Transverse colon (tissue), 4 donors: ENCODE results near the gene UBE2E2. TPM values are rescaled to one million over a fixed set of nuclear protein-coding genes. Genes with fewer than 3 reads are reported as not detected.

Experiments
- DNase-seq: peaks from one replicate; pipeline ENCODE4 v3.0.0-alpha.2; 2019
- H3K27ac ChIP-seq, 4 donors: fragments of 200-600 bp; sonication (generic); 2 replicates each; pipeline ENCODE4 v1.5.1; 2016 to 2018; ENCODE audit warnings: inconsistent platforms in 4 of 4
- H3K27me3 ChIP-seq: fragments of 200-600 bp; sonication (generic); 2 replicates; pipeline ENCODE4 v1.5.1; 2017; ENCODE audit warnings: inconsistent platforms
- H3K36me3 ChIP-seq, 4 donors: fragments of 200-600 bp; sonication (generic); 2 replicates each; pipeline ENCODE4 v1.5.1; 2017 to 2019; ENCODE audit warnings: inconsistent platforms in 4 of 4
- H3K4me1 ChIP-seq, 4 donors: fragments of 200-600 bp; sonication (generic); 2 replicates each; pipeline ENCODE4 v1.5.1; 2017 to 2020; ENCODE audit warnings: inconsistent platforms in 4 of 4
- H3K4me3 ChIP-seq, 4 donors: fragments of 200-600 bp; sonication (generic); 1 replicate in 1 of 4; 2 replicates in 3 of 4; pipeline versions ENCODE4 v1.5.1 to v1.6.1; 2017 to 2019; ENCODE audit warnings: inconsistent platforms in 4 of 4
- H3K9me3 ChIP-seq, 2 donors: fragments of 200-600 bp; sonication (generic); 2 replicates each; pipeline ENCODE4 v1.5.1; 2017 to 2019; ENCODE audit warnings: inconsistent platforms in 2 of 2
- EP300 ChIP-seq: sonication (generic); formaldehyde crosslinking; IDR thresholded peaks from one replicate; pipeline ENCODE4 v1.6.1; 2017; ENCODE audit warnings: antibody characterized with exemption, low read depth
- POLR2A ChIP-seq: fragments of 450-650 bp; IDR thresholded peaks from one replicate; pipeline ENCODE4 v1.6.1; 2016; ENCODE audit warnings: antibody characterized with exemption, mild to moderate bottlenecking, moderate library complexity
- POLR2AphosphoS5 ChIP-seq, 3 donors: sonication (generic); formaldehyde crosslinking; IDR thresholded peaks; one replicate each; pipeline ENCODE4 v1.6.1; 2016; ENCODE audit warnings: antibody characterized with exemption in 3 of 3
- WGBS, 2 donors: methylation state at CpG; one replicate each; pipeline ENCODE4 v1.1.5; 2018; ENCODE audit warnings: low coverage in 1 of 2; 5-methylcytosine and 5-hydroxymethylcytosine counted together
- in situ Hi-C, 4 donors: fragments of 200-750 bp; cut with MboI; loops; one replicate each; pipeline versions ENCODE4 v1.15.0 to v1.15.1; 2017; ENCODE audit warnings: low sequenced_read_pairs in 3 of 4, low pct_ligation_motif_present in 1 of 4, low pct_unique_long_range_greater_than_20kb in 1 of 4
- intact Hi-C: fragments of 100-400 bp; cut with DNase I; formaldehyde crosslinking; loops from one replicate; pipeline ENCODE4 v1.15.1; 2023; ENCODE audit warnings: low total_unique reads
- total RNA-seq, 4 donors: library from RNA; depleted of rRNA; stranded (reverse); fragments of >200 nt; gene quantifications; one replicate each; pipeline ENCODE4 v1.1.0, GENCODE V29; 2016
- TF ChIP-seq, protein P1 (sequence below), 5 experiments: fragments of 200-600 bp in 3 of 5; fragments of 450-650 bp in 2 of 5; sonication (generic) in 3 of 5; IDR thresholded peaks; 1 replicate in 2 of 5; 2 replicates in 3 of 5; pipeline ENCODE4 v1.5.1; 2016 to 2017; ENCODE audit warnings: antibody characterized with exemption in 5 of 5, inconsistent platforms in 3 of 5, mild to moderate bottlenecking in 2 of 5, moderate library complexity in 1 of 5

UBE2E2 gene
- total RNA-seq, 4 donors from 2014 or later, result 5.4 to 133 (median 7.6) TPM

DNA sequence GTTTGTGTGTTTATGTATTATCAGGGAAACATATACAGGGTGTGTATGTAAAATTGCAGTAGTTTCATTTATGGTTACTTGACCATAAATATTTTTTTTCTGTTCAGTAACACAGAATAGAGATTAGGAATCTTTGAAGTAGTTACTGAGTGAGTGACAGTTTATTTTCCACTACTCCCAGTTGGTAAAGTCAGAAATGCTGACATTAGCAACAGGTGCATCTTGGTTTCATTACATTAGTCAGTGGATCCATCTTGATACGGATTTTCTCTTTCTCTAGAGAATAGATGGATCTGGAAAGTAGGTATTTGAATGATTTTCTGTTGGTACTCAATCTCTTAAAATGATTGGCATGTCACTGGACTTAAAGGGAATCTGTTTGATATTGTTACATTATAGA lies 6.0 kb downstream of the UBE2E2 start:
- Histone ChIP-seq H3K36me3 (no peaks in the 10 kb centered on the region), H3K27me3 (peaks cover 15% of the 10 kb centered on the region), H3K4me3 (no peak overlapping the region), H3K4me1 (peaks cover 0 to 9% (median 6%) of the 10 kb centered on the region in 4 donors), H3K9me3 (no peaks in the 10 kb centered on the region), H3K27ac (no peak overlapping the region)
- in situ Hi-C loops, result no loop called here
- DNase-seq, result no peak
- intact Hi-C loops, result no loop called here
- WGBS, 2 donors, result 0% methylated on average over 1 of the region's 1 CpG
- TF ChIP-seq EP300, result no peak
- TF ChIP-seq POLR2AphosphoS5 (IDR thresholded peaks at IDR 0.05), result no peak
- TF ChIP-seq, protein P1, sequence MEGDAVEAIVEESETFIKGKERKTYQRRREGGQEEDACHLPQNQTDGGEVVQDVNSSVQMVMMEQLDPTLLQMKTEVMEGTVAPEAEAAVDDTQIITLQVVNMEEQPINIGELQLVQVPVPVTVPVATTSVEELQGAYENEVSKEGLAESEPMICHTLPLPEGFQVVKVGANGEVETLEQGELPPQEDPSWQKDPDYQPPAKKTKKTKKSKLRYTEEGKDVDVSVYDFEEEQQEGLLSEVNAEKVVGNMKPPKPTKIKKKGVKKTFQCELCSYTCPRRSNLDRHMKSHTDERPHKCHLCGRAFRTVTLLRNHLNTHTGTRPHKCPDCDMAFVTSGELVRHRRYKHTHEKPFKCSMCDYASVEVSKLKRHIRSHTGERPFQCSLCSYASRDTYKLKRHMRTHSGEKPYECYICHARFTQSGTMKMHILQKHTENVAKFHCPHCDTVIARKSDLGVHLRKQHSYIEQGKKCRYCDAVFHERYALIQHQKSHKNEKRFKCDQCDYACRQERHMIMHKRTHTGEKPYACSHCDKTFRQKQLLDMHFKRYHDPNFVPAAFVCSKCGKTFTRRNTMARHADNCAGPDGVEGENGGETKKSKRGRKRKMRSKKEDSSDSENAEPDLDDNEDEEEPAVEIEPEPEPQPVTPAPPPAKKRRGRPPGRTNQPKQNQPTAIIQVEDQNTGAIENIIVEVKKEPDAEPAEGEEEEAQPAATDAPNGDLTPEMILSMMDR (IDR thresholded peaks at IDR 0.05), result no peak
- no peak for TF ChIP-seq POLR2A

DNA sequence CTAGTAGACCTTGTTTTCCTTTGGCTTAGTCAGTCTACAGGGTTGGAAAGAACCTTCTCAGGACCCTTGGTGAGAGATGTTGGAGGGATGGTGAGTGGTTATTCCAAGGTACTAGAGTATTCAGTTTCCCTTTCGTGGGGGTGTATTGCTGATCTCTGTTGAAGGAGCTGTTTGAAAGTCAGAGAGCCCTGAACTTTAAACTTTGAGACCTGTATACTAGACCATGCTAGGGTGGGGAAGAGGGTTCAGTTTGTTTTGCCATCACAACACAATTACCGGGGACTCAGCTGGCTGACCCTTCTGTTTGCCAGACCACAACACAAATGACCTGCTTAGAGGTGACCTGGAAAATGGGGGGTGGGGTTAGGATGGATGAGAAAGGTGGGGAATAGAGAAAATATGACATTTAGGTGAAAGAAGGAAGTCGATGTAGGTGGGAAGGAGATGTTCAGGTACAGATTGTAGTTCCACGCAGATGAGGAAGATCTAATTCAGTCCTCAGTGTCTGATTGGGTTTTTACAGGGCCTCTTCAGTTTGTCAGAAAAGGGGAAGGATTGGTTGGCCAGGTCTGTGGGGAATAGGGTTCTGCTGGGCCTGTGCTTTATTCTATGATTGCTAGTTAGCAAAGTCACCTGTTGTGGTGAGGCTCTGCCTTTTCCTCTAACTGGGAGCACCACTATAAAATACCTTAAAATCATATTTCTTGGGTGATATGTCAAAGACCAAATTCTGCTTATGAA lies 6.8 kb downstream of the UBE2E2 start:
- intact Hi-C loops, result no loop called here
- in situ Hi-C loops, result no loop called here
- TF ChIP-seq POLR2A (no peak), EP300 (no peak), POLR2AphosphoS5 (IDR thresholded peaks at IDR 0.05) (no peak)
- TF ChIP-seq, protein P1 (IDR thresholded peaks at IDR 0.05), result no peak
- H3K9me3 ChIP-seq, result no peaks in the 10 kb centered on the region
- no peaks in the 10 kb centered on the region for H3K36me3 ChIP-seq
- H3K4me3 ChIP-seq, result no peak overlapping the region
- 83 to 87% methylated on average over 4 of the region's 4 CpGs for WGBS, 2 donors
- H3K27ac ChIP-seq, result no peak overlapping the region
- no peak for DNase-seq
- H3K4me1 ChIP-seq, result peaks cover 0 to 1% (median 0%) of the 10 kb centered on the region in 4 donors
- H3K27me3 ChIP-seq, result peaks cover 7% of the 10 kb centered on the region

DNA sequence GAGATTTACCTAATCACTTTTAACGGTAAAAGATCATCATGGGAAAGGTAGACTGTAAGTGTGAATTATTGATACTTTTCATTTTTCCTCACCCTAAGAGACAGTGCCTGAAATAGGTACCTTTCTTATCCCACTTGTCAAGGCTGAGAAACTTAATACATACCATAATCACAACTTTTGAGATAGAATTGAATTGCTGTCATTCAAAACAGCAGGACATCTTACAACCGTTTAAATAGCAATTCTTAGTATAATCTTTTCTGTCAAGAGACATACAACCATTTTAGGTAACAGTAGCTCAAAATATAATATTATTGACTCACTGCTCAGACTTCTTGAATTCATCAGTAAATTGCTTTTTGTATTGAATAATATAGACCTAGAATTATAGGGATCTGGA lies 10.7 kb downstream of the UBE2E2 start:
- H3K4me3 ChIP-seq, result no peak overlapping the region
- WGBS, 2 donors, result 42 to 47% methylated on average over 2 of the region's 2 CpGs
- DNase-seq, result no peak
- in situ Hi-C loops, result no loop called here
- H3K9me3 ChIP-seq, result no peaks in the 10 kb centered on the region
- no peaks in the 10 kb centered on the region for H3K36me3 ChIP-seq
- TF ChIP-seq, protein P1 (IDR thresholded peaks at IDR 0.05), result no peak
- no peak for TF ChIP-seq EP300
- TF ChIP-seq POLR2AphosphoS5 (IDR thresholded peaks at IDR 0.05), result no peak
- no peak for TF ChIP-seq POLR2A
- no peaks in the 10 kb centered on the region for H3K27me3 ChIP-seq
- peaks cover 0 to under 1% (median 0%) of the 10 kb centered on the region in 4 donors for H3K4me1 ChIP-seq
- H3K27ac ChIP-seq, result no peak overlapping the region
- intact Hi-C loops, result no loop called here

DNA sequence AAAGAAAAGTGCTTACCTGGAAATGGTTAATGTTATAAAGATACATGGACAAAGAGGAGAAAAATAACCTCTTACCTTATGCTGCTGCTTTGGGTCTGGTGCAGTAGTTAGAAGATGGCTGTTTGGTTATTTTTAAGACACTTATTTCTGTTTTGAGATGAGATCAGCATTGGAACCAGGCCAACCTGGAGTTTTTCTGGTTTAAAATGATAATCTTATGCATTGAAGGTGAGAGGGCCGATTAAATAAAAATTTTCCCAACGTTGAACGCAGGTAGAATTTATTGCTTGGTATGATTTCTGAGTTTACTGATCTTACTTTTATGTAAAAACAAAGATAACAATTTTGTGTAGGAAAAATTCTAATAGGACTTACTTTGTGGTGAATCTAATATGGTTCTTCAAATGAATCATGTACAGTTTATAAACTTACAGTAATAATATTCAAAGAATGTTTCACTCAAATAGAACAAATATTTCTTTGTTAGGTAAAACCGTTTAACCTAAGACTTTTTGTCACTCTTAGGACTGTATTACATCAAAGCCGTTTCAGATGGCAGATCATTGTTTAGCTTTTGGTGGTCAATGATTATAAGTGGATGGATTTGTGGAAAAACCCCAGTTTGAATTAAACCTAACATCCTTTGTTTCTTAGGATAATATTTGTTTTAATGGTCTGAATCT lies 14.9 kb downstream of the UBE2E2 start:
- Histone ChIP-seq H3K4me1 (peaks cover 0 to 4% (median 0%) of the 10 kb centered on the region in 4 donors), H3K4me3 (no peak overlapping the region), H3K9me3 (no peaks in the 10 kb centered on the region), H3K27me3 (no peaks in the 10 kb centered on the region), H3K27ac (no peak overlapping the region), H3K36me3 (no peaks in the 10 kb centered on the region)
- intact Hi-C loops, result no loop called here
- TF ChIP-seq, protein P1 (IDR thresholded peaks at IDR 0.05), result no peak
- TF ChIP-seq POLR2AphosphoS5 (IDR thresholded peaks at IDR 0.05) (no peak), POLR2A (no peak), EP300 (no peak)
- no peak for DNase-seq
- 63 to 74% methylated on average over 5 of the region's 5 CpGs for WGBS, 2 donors
- in situ Hi-C loops, result no loop called here
